Breast epithelium (tissue), 4 donors: ENCODE data around the gene ADIPOQ. TPM values are rescaled to one million over a fixed set of nuclear protein-coding genes. Genes with fewer than 3 reads are reported as not detected.
A peak's percentile ranks its signal among the peaks of the same experiment; 100 is the strongest.
"Not testable (repeated sequence)": the region's sequence is repeated elsewhere in the genome, so short reads cannot be mapped to it uniquely, and the experiment has no call there.

ENCODE experiments used
- DNase-seq, 2 donors: peaks; one replicate each; pipeline ENCODE4 v3.0.0-alpha.2; 2019; ENCODE audit warnings: low spot score in 2 of 2
- H3K27ac ChIP-seq, 2 donors: fragments of 200-600 bp; sonication (generic) in 1 of 2; one replicate each; pipeline ENCODE4 v1.5.1; 2016 to 2019; ENCODE audit warnings: mild to moderate bottlenecking in 1 of 2
- H3K27me3 ChIP-seq, 2 donors: fragments of 200-600 bp; sonication (generic) in 1 of 2; one replicate each; pipeline versions ENCODE4 v1.5.1 to v1.6.0; 2017 to 2019; ENCODE audit warnings: control low read depth in 1 of 2, mild to moderate bottlenecking in 1 of 2
- H3K36me3 ChIP-seq: fragments of 200-600 bp; one replicate; pipeline ENCODE4 v1.5.1; 2019
- H3K4me1 ChIP-seq, 2 donors: fragments of 200-600 bp; sonication (generic); one replicate each; pipeline ENCODE4 v1.5.1; 2016 to 2019; ENCODE audit warnings: control low read depth in 1 of 2
- H3K4me3 ChIP-seq, 3 donors: fragments of 200-600 bp; sonication (generic); 1 replicate in 2 of 3; 2 replicates in 1 of 3; pipeline ENCODE4 v1.5.1; 2016 to 2019; ENCODE audit warnings: mild to moderate bottlenecking in 3 of 3, moderate library complexity in 2 of 3
- H3K9me3 ChIP-seq, 2 donors: fragments of 200-600 bp; sonication (generic) in 1 of 2; one replicate each; pipeline ENCODE4 v1.5.1; 2016 to 2019; ENCODE audit warnings: control low read depth in 1 of 2
- CTCF ChIP-seq, 3 donors: fragments of 450-650 bp; IDR thresholded peaks; one replicate each; pipeline ENCODE4 v1.5.1; 2016 to 2017; ENCODE audit warnings: antibody characterized with exemption in 3 of 3, mild to moderate bottlenecking in 3 of 3, moderate library complexity in 3 of 3
- POLR2A ChIP-seq: fragments of 450-650 bp; IDR thresholded peaks from one replicate; pipeline ENCODE4 v1.6.1; 2016; ENCODE audit warnings: antibody characterized with exemption, mild to moderate bottlenecking, moderate library complexity
- POLR2AphosphoS5 ChIP-seq, 3 donors: sonication (generic); formaldehyde crosslinking; IDR thresholded peaks; one replicate each; pipeline ENCODE4 v1.6.1; 2017; ENCODE audit warnings: antibody characterized with exemption in 3 of 3
- intact Hi-C: fragments of 100-400 bp; cut with DNase I; formaldehyde crosslinking; loops from one replicate; pipeline ENCODE4 v1.15.1; 2023; ENCODE audit warnings: low total_unique reads
- total RNA-seq, 3 donors: library from RNA; depleted of rRNA; stranded (reverse); fragments of >200 nt; gene quantifications; one replicate each; pipeline ENCODE4 v1.1.0, GENCODE V29; 2016

ADIPOQ gene
- total RNA-seq, 3 donors from 2014 or later: 137 to 2,151 (median 208) TPM

- no peak overlapping the region for H3K4me3 ChIP-seq
- no peaks in the 10 kb centered on the region for H3K4me1 ChIP-seq
- no peaks in the 10 kb centered on the region for H3K36me3 ChIP-seq
- DNase-seq: no peak
- peaks cover 0 to 4% of the 10 kb centered on the region in 2 donors for H3K27me3 ChIP-seq
- TF ChIP-seq POLR2AphosphoS5 (IDR thresholded peaks at IDR 0.05): no peak
- no peak for TF ChIP-seq CTCF (IDR thresholded peaks at IDR 0.05)
- no peak for TF ChIP-seq POLR2A
- no peaks in the 10 kb centered on the region for H3K9me3 ChIP-seq
- intact Hi-C loops: no loop called here
- no peak overlapping the region for H3K27ac ChIP-seq
These were observed 27.1 kb upstream of the ADIPOQ start for GRCh38 chr3:186815435-186815834.

GRCh38 chr3:186818516-186818915, 24.0 kb upstream of the ADIPOQ start:
- Histone ChIP-seq H3K4me3 (no peak overlapping the region), H3K9me3 (no peaks in the 10 kb centered on the region), H3K36me3 (no peaks in the 10 kb centered on the region), H3K27ac (no peak overlapping the region), H3K4me1 (no peaks in the 10 kb centered on the region), H3K27me3 (no peaks in the 10 kb centered on the region)
- DNase-seq: no peak
- TF ChIP-seq POLR2A (no peak), POLR2AphosphoS5 (IDR thresholded peaks at IDR 0.05) (no peak), CTCF (IDR thresholded peaks at IDR 0.05) (no peak)
- intact Hi-C loops: no loop called here

- intact Hi-C loops: no loop called here
- H3K27me3 ChIP-seq: no peaks in the 10 kb centered on the region
These were observed 23.6 kb upstream of the ADIPOQ start for GRCh38 chr3:186818956-186819355.

GRCh38 chr3:186821429-186822387, 20.8 kb upstream of the ADIPOQ start:
- no peaks in the 10 kb centered on the region for H3K36me3 ChIP-seq
- intact Hi-C loops: no loop called here
- TF ChIP-seq POLR2AphosphoS5 (IDR thresholded peaks at IDR 0.05) (no peak), CTCF (IDR thresholded peaks at IDR 0.05) (peak; percentile 13 to 50 (median 44)), POLR2A (no peak)

More at GRCh38 chr3:186818956-186819355, 23.6 kb upstream of the ADIPOQ start:
- Histone ChIP-seq H3K4me1 (no peaks in the 10 kb centered on the region), H3K4me3 (no peak overlapping the region), H3K36me3 (no peaks in the 10 kb centered on the region), H3K27ac (no peak overlapping the region), H3K9me3 (no peaks in the 10 kb centered on the region)
- no peak for DNase-seq
- no peak for TF ChIP-seq CTCF (IDR thresholded peaks at IDR 0.05)
- TF ChIP-seq POLR2AphosphoS5 (IDR thresholded peaks at IDR 0.05): no peak
- TF ChIP-seq POLR2A: no peak

GRCh38 chr3:186822388-186822759, 20.1 kb upstream of the ADIPOQ start:
- DNase-seq, H3K4me1 ChIP-seq, H3K9me3 ChIP-seq, H3K36me3 ChIP-seq, H3K4me3 ChIP-seq, intact Hi-C loops, H3K27ac ChIP-seq: not testable (repeated sequence)
- peaks cover 0 to 24% of the 10 kb centered on the region in 2 donors for H3K27me3 ChIP-seq

More at GRCh38 chr3:186821429-186822387, 20.8 kb upstream of the ADIPOQ start:
- no peak for DNase-seq
- Histone ChIP-seq H3K27me3 (peaks cover 0 to 24% of the 10 kb centered on the region in 2 donors), H3K4me3 (no peak overlapping the region), H3K9me3 (no peaks in the 10 kb centered on the region), H3K4me1 (no peaks in the 10 kb centered on the region), H3K27ac (no peak overlapping the region)
